Measurements from ENCODE around the gene CTNNA2.

The CTNNA2 gene

GRCh38 chr2:80002112-80002511 is 489.3 kb downstream of the CTNNA2 start:
- no peaks in the 10 kb centered on the region for H3K36me3 Mint-ChIP-seq (ENCODE audit: low read depth)
- H3K27me3 Mint-ChIP-seq (ENCODE audit: low read depth) = no peaks in the 10 kb centered on the region
- H3K4me1 Mint-ChIP-seq = no peaks in the 10 kb centered on the region
- TF ChIP-seq CTCF (IDR thresholded peaks at IDR 0.05; ENCODE audit: unreplicated experiment in 3 of 3) = no peak
- peak overlapping the region in 1 of 3 experiments; percentile 36 for H3K27ac Mint-ChIP-seq
- no peak overlapping the region for H3K4me3 Mint-ChIP-seq
- H3K9me3 Mint-ChIP-seq = no peaks in the 10 kb centered on the region

GRCh38 chr2:80002568-80003157 is 489.8 kb downstream of the CTNNA2 start:
- no peaks in the 10 kb centered on the region for H3K4me1 Mint-ChIP-seq
- no peak overlapping the region for H3K27ac Mint-ChIP-seq
- no peaks in the 10 kb centered on the region for H3K9me3 Mint-ChIP-seq
- TF ChIP-seq CTCF (IDR thresholded peaks at IDR 0.05; ENCODE audit: unreplicated experiment in 3 of 3) = no peak
- H3K36me3 Mint-ChIP-seq (ENCODE audit: low read depth) = no peaks in the 10 kb centered on the region
- H3K27me3 Mint-ChIP-seq (ENCODE audit: low read depth) = no peaks in the 10 kb centered on the region
- no peak overlapping the region for H3K4me3 Mint-ChIP-seq

- H3K9me3 Mint-ChIP-seq = no peaks in the 10 kb centered on the region
- TF ChIP-seq CTCF (IDR thresholded peaks at IDR 0.05; ENCODE audit: unreplicated experiment in 3 of 3) = no peak
- peaks cover 9% of the 10 kb centered on the region for H3K27me3 Mint-ChIP-seq (ENCODE audit: low read depth)
- no peaks in the 10 kb centered on the region for H3K36me3 Mint-ChIP-seq (ENCODE audit: low read depth)
- no peaks in the 10 kb centered on the region for H3K4me1 Mint-ChIP-seq
- H3K27ac Mint-ChIP-seq = no peak overlapping the region
- H3K4me3 Mint-ChIP-seq = no peak overlapping the region
These were observed 495.1 kb downstream of the CTNNA2 start for GRCh38 chr2:80007777-80008503.

- H3K4me1 Mint-ChIP-seq = no peaks in the 10 kb centered on the region
- no peaks in the 10 kb centered on the region for H3K9me3 Mint-ChIP-seq
- H3K27ac Mint-ChIP-seq = no peak overlapping the region
- no peak for TF ChIP-seq CTCF (IDR thresholded peaks at IDR 0.05; ENCODE audit: unreplicated experiment in 3 of 3)
- H3K27me3 Mint-ChIP-seq (ENCODE audit: low read depth) = peaks cover 9% of the 10 kb centered on the region
- no peak overlapping the region for H3K4me3 Mint-ChIP-seq
- H3K36me3 Mint-ChIP-seq (ENCODE audit: low read depth) = no peaks in the 10 kb centered on the region
These were observed 495.7 kb downstream of the CTNNA2 start for GRCh38 chr2:80008596-80008995.

- Mint-ChIP-seq H3K4me3 (no peak overlapping the region), H3K27ac (no peak overlapping the region), H3K4me1 (no peaks in the 10 kb centered on the region), H3K27me3 (ENCODE audit: low read depth) (peaks cover 9% of the 10 kb centered on the region), H3K9me3 (no peaks in the 10 kb centered on the region), H3K36me3 (ENCODE audit: low read depth) (no peaks in the 10 kb centered on the region)
- no peak for TF ChIP-seq CTCF (IDR thresholded peaks at IDR 0.05; ENCODE audit: unreplicated experiment in 3 of 3)
These were observed 496.4 kb downstream of the CTNNA2 start for GRCh38 chr2:80009211-80009610.

GRCh38 chr2:80012061-80012460 is 499.2 kb downstream of the CTNNA2 start:
- Mint-ChIP-seq H3K9me3 (no peaks in the 10 kb centered on the region), H3K4me1 (no peaks in the 10 kb centered on the region), H3K27ac (no peak overlapping the region), H3K36me3 (ENCODE audit: low read depth) (no peaks in the 10 kb centered on the region), H3K27me3 (ENCODE audit: low read depth) (peaks cover 9% of the 10 kb centered on the region), H3K4me3 (no peak overlapping the region)
- TF ChIP-seq CTCF (IDR thresholded peaks at IDR 0.05; ENCODE audit: unreplicated experiment in 3 of 3) = no peak

Data from nephron (organoid).